Endothelial cell of umbilical vein (primary cell): ENCODE results near the gene PIKFYVE. TPM values are rescaled to one million over a fixed set of nuclear protein-coding genes. Genes with fewer than 3 reads are reported as not detected.

Experiments
- BruUV-seq: library from RNA; stranded (reverse); fragments of 400-500 nt; replicated peaks from 2 replicates; lab custom pipeline; 2021; lab: Mats Ljungman, UMichigan
- CTCF ChIA-PET: fragments of 300-600, 350-600 bp; sonication (Branson Sonifier 250); formaldehyde crosslinking; loops from one replicate; lab custom pipeline; 2021; ENCODE audit warnings: antibody characterized with exemption, inconsistent platforms; lab: Charles Lee
- POLR2A ChIA-PET: fragments of 300-600, 350-600 bp; sonication (Branson Sonifier 250); formaldehyde crosslinking; loops from one replicate; lab custom pipeline; 2021; ENCODE audit warnings: antibody characterized with exemption, inconsistent platforms; lab: Charles Lee
- DNase-seq: peaks from one replicate; pipeline ENCODE4 v3.0.0-alpha.2; 2011; ENCODE audit warnings: low read depth, low spot score
- FAIRE-seq: peaks from 2 replicates; lab custom pipeline; 2011; peaks lifted over from hg19 to GRCh38; lab: Jason Lieb, UNC
- H2AFZ ChIP-seq: 2 replicates; pipeline ENCODE4 v1.6.0; 2012; ENCODE audit warnings: low read depth, low read length, control low read depth, inconsistent platforms
- H3K27ac ChIP-seq: 2 replicates; pipeline ENCODE4 v1.5.1; 2011; ENCODE audit warnings: low read depth, mild to moderate bottlenecking, control low read depth, low read length, moderate library complexity; ENCODE audit not compliant: insufficient read depth
- H3K27me3 ChIP-seq, 2 experiments: 2 replicates each; pipeline versions ENCODE4 v1.6.0 to v1.6.1; 2011; ENCODE audit warnings: low read length in 2 of 2, mixed read lengths in 1 of 2; ENCODE audit not compliant: control insufficient read depth in 2 of 2, insufficient read depth in 2 of 2
- H3K36me3 ChIP-seq, 2 experiments: 2 replicates in 1 of 2; 3 replicates in 1 of 2; pipeline ENCODE4 v1.5.1; 2011; ENCODE audit warnings: low read length in 2 of 2, mild to moderate bottlenecking in 1 of 2, moderate library complexity in 1 of 2; ENCODE audit not compliant: control insufficient read depth in 2 of 2, insufficient read depth in 2 of 2; ENCODE audit errors: extremely low read depth in 1 of 2
- H3K4me1 ChIP-seq: 3 replicates; pipeline ENCODE4 v1.5.1; 2011; ENCODE audit warnings: mild to moderate bottlenecking, low read length; ENCODE audit not compliant: control insufficient read depth, insufficient read depth; ENCODE audit errors: extremely low read depth
- H3K4me2 ChIP-seq: 2 replicates; pipeline ENCODE4 v1.6.1; 2011; ENCODE audit warnings: low read length, control low read depth, mixed read lengths; ENCODE audit not compliant: insufficient read depth
- H3K4me3 ChIP-seq, 3 experiments: fragments of 200-600 bp in 1 of 3; sonication (generic), shearing (Covaris generic) in 1 of 3; replicated peaks in 1 of 3; 2 replicates each; pipeline ENCODE4 v1.5.1; 2011 to 2016; ENCODE audit warnings: control low read depth in 3 of 3, low read length in 3 of 3, mild to moderate bottlenecking in 2 of 3, inconsistent platforms in 1 of 3, low read depth in 1 of 3, moderate library complexity in 1 of 3; ENCODE audit not compliant: insufficient read depth in 1 of 3
- H3K79me2 ChIP-seq: 2 replicates; pipeline ENCODE4 v1.6.0; 2012; ENCODE audit warnings: low read length, inconsistent platforms; ENCODE audit not compliant: control insufficient read depth, insufficient read depth
- H3K9ac ChIP-seq: replicated peaks from 2 replicates; pipeline ENCODE3; 2011; ENCODE audit warnings: low read length, control low read depth; ENCODE audit not compliant: insufficient read depth; ENCODE audit errors: extremely low read depth
- H3K9me1 ChIP-seq: replicated peaks from 3 replicates; pipeline ENCODE4 v1.6.0; 2011; ENCODE audit warnings: mild to moderate bottlenecking, low read length; ENCODE audit not compliant: control insufficient read depth, insufficient read depth; ENCODE audit errors: extremely low read depth
- H3K9me3 ChIP-seq: replicated peaks from 2 replicates; pipeline ENCODE4 v1.5.1; 2012; ENCODE audit warnings: low read length, inconsistent platforms; ENCODE audit not compliant: control insufficient read depth, insufficient read depth
- H4K20me1 ChIP-seq: replicated peaks from 2 replicates; pipeline ENCODE3; 2011; ENCODE audit warnings: mild to moderate bottlenecking, low read length; ENCODE audit not compliant: control insufficient read depth, insufficient read depth; ENCODE audit errors: extremely low read depth
- EZH2 ChIP-seq: IDR thresholded peaks from 2 replicates; pipeline ENCODE4 v1.6.1; 2012; ENCODE audit warnings: borderline replicate concordance, low read depth, mild to moderate bottlenecking, moderate library complexity, low read length, inconsistent platforms; ENCODE audit not compliant: severe bottlenecking
- FOS ChIP-seq: IDR thresholded peaks from 2 replicates; pipeline ENCODE4 v1.6.1; 2011; ENCODE audit warnings: mild to moderate bottlenecking, low read length, moderate library complexity, borderline replicate concordance; ENCODE audit not compliant: insufficient read depth
- GATA2 ChIP-seq: IDR thresholded peaks from 2 replicates; pipeline ENCODE4 v1.7.0; 2011; ENCODE audit warnings: low read depth, mild to moderate bottlenecking, moderate library complexity, mixed read lengths, low read length; ENCODE audit not compliant: insufficient read length, insufficient read depth
- JUN ChIP-seq: IDR thresholded peaks from 2 replicates; pipeline ENCODE4 v1.6.1; 2011; ENCODE audit warnings: borderline replicate concordance, low read depth; ENCODE audit not compliant: insufficient read length, insufficient read depth
- MYC ChIP-seq: IDR thresholded peaks from one replicate; pipeline ENCODE4 v1.6.1; 2011; ENCODE audit warnings: mild to moderate bottlenecking, low read depth, low read length
- POLR2A ChIP-seq: IDR thresholded peaks from 2 replicates; pipeline ENCODE4 v1.6.1; 2012; ENCODE audit warnings: low read depth, mild to moderate bottlenecking, control low read depth, low read length
- POLR2AphosphoS5 ChIP-seq: IDR thresholded peaks from 2 replicates; pipeline ENCODE4 v1.6.1; 2012; ENCODE audit warnings: low read depth, mild to moderate bottlenecking, control low read depth, low read length, moderate library complexity; ENCODE audit not compliant: insufficient read depth
- dilution Hi-C: fragments of 300-500 bp; cut with MboI; formaldehyde crosslinking; loops from one replicate; pipeline ENCODE4 v1.15.0; 2019; ENCODE audit warnings: low sequenced_read_pairs; ENCODE audit not compliant: extremely low pct_ligation_motif_present
- intact Hi-C: fragments of 100-400 bp; cut with micrococcal nuclease; formaldehyde crosslinking; loops from one replicate; pipeline ENCODE4 v1.10.0; 2022
- polyA plus RNA-seq, 4 experiments: library from polyadenylated mRNA; depleted of rRNA in 3 of 4; stranded (reverse) in 3 of 4; unstranded in 1 of 4; fragments of >200 nt; gene quantifications; 2 replicates each; pipeline versions ENCODE4 v1.2.1 to v1.2.3, GENCODE V29; 2011 to 2012; ENCODE audit warnings: missing spikeins in 1 of 4
- total RNA-seq: library from RNA; stranded (reverse); gene quantifications from 2 replicates; pipeline ENCODE4 v1.2.3, GENCODE V29; 2021
- TF ChIP-seq, protein P1 (sequence below), 2 donors: IDR thresholded peaks; 1 replicate in 1 of 2; 2 replicates in 1 of 2; pipeline ENCODE4 v1.5.1; 2011; ENCODE audit warnings: low read length in 2 of 2, mild to moderate bottlenecking in 2 of 2, moderate library complexity in 2 of 2, control low read depth in 1 of 2, inconsistent platforms in 1 of 2, low read depth in 1 of 2; ENCODE audit not compliant: insufficient read depth in 1 of 2; ENCODE audit errors: extremely low read depth in 1 of 2
- TF ChIP-seq, protein P2 (sequence below): IDR thresholded peaks from 2 replicates; pipeline ENCODE4 v1.6.1; 2011; ENCODE audit not compliant: insufficient read depth, insufficient read length

Gene PIKFYVE
- total and polyA plus RNA-seq, 2 donors (not counting 3 experiments of a cell fraction or from before 2014, with no cell fraction given), result 9.0 to 28.2 TPM

DNA sequence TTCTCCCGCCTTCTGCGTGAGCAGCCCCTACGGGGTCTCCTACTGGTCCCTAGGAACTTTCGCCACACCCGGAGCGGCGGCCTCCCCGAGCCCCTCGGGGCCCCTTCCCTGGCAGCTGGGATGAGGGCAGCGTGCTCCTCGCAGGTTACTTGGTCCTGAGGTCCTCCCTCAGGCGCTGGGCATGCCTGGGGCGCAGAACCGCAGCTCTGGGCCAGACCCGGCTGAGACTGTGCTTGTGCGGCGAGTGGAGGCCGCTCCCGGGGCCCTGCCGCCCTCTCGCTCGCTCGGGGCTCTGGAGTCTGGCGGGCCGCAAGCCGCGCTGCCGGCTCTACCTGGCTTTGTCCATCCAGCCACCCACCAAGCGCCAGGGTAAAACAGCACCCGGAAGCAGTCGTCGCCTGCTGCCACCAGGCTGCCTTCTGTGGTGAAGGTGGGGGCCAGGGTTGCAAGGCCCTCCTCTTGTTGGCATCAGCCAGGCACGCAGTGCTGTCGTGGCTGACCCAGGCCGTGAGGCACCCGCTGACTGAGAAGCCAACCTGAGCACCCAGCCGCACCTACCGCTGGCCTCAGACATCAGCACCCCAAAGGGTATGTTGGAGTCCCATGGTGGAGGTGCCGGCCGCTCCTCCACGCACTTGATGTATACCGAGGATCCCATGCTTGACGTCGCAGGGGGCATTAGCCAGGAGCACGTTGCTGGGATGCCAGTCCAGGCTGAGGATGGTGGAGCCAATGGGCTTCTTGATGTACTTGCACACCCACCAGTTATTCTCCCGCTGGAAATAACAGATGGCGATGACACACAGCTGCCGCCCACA is 94.4 kb downstream of the PIKFYVE start:
- no peaks in the 10 kb centered on the region for H3K36me3 ChIP-seq
- FAIRE-seq, result no peak
- no peak overlapping the region for H2AFZ ChIP-seq
- H3K27me3 ChIP-seq, result no peaks in the 10 kb centered on the region
- no peak overlapping the region for H3K4me2 ChIP-seq
- no peaks in the 10 kb centered on the region for H3K9me3 ChIP-seq
- no peaks in the 10 kb centered on the region for H3K4me1 ChIP-seq
- no peaks in the 10 kb centered on the region for H3K9me1 ChIP-seq
- H3K9ac ChIP-seq, result no peak overlapping the region
- intact Hi-C loops, result no loop called here
- dilution Hi-C loops, result no loop called here
- H3K4me3 ChIP-seq, result no peak overlapping the region
- no TSS peak for BruUV-seq
- no peak overlapping the region for H3K27ac ChIP-seq
- CTCF ChIA-PET, result no interaction called here
- no peak for DNase-seq
- H3K79me2 ChIP-seq, result no peaks in the 10 kb centered on the region
- POLR2A ChIA-PET, result no interaction called here
- no peak for TF ChIP-seq GATA2
- TF ChIP-seq EZH2, result no peak
- no peaks in the 10 kb centered on the region for H4K20me1 ChIP-seq

DNA sequence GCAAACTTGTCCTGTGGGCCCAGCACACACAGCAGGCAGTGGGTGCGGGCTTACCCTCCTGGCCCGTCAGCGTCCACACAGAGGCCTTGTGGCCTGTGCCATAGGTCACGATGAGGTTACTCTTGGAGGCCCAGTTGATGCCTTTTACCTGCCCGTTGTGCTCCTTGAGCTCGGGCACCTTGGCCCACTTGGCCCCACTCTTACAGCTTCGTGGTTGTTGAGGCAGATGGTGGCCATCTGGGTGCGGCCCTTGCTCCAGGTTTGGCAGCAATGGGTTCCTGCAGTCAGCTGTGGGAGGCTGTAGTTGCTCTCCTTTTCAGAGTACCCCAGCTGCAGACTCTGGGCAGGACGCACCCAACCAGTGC is 95.0 kb downstream of the PIKFYVE start:
- Histone ChIP-seq H3K79me2 (no peaks in the 10 kb centered on the region), H2AFZ (no peak overlapping the region), H3K27me3 (no peaks in the 10 kb centered on the region), H3K9ac (no peak overlapping the region), H3K9me3 (no peaks in the 10 kb centered on the region), H3K36me3 (no peaks in the 10 kb centered on the region), H3K27ac (no peak overlapping the region), H3K9me1 (no peaks in the 10 kb centered on the region), H3K4me1 (no peaks in the 10 kb centered on the region), H3K4me2 (no peak overlapping the region), H3K4me3 (no peak overlapping the region), H4K20me1 (no peaks in the 10 kb centered on the region)
- FAIRE-seq (no peak), DNase-seq (no peak)
- intact Hi-C loops (no loop called here), dilution Hi-C loops (no loop called here)
- CTCF ChIA-PET, result interaction anchor here (0.9 kb wide), 1 partner anchor 12 kb away, joined by 3 read pairs; no protein-coding TSS in a partner anchor
- no TSS peak for BruUV-seq
- no peak for TF ChIP-seq GATA2
- no peak for TF ChIP-seq POLR2AphosphoS5
- TF ChIP-seq FOS, result no peak
- no peak for TF ChIP-seq EZH2
- TF ChIP-seq JUN, result no peak
- no peak for TF ChIP-seq POLR2A
- TF ChIP-seq, protein P1, sequence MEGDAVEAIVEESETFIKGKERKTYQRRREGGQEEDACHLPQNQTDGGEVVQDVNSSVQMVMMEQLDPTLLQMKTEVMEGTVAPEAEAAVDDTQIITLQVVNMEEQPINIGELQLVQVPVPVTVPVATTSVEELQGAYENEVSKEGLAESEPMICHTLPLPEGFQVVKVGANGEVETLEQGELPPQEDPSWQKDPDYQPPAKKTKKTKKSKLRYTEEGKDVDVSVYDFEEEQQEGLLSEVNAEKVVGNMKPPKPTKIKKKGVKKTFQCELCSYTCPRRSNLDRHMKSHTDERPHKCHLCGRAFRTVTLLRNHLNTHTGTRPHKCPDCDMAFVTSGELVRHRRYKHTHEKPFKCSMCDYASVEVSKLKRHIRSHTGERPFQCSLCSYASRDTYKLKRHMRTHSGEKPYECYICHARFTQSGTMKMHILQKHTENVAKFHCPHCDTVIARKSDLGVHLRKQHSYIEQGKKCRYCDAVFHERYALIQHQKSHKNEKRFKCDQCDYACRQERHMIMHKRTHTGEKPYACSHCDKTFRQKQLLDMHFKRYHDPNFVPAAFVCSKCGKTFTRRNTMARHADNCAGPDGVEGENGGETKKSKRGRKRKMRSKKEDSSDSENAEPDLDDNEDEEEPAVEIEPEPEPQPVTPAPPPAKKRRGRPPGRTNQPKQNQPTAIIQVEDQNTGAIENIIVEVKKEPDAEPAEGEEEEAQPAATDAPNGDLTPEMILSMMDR (IDR thresholded peaks at IDR 0.05; ENCODE audit: extremely low read depth in 1 of 2, insufficient read depth in 1 of 2, low read depth in 1 of 2, low read length in 2 of 2), result no peak
- TF ChIP-seq, protein P2, sequence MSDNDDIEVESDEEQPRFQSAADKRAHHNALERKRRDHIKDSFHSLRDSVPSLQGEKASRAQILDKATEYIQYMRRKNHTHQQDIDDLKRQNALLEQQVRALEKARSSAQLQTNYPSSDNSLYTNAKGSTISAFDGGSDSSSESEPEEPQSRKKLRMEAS, result no peak
- TF ChIP-seq MYC, result no peak
- POLR2A ChIA-PET, result no interaction called here
